Lung (tissue), 12 donors: ENCODE data around the gene KLF6. TPM values are rescaled to one million over a fixed set of nuclear protein-coding genes. Genes with fewer than 3 reads are reported as not detected.

Source experiments
- ATAC-seq: fragments of 200-7000 bp; cut with Tn5 transposase; one replicate; pipeline ENCODE4 v1.9.1; 2020; ENCODE audit warnings: moderate number of reproducible peaks; ENCODE audit not compliant: insufficient read depth, low FRiP score
- DNase-seq, 3 donors: peaks; one replicate each; pipeline ENCODE4 v3.0.0-alpha.2; 2013 to 2017
- H3K27ac ChIP-seq, 2 donors: one replicate each; pipeline ENCODE4 v1.5.1; 2013; ENCODE audit warnings: mild to moderate bottlenecking in 2 of 2, moderate library complexity in 2 of 2, control low read depth in 1 of 2, inconsistent platforms in 1 of 2, low read depth in 1 of 2, low read length in 1 of 2
- H3K27me3 ChIP-seq, 3 donors: one replicate each; pipeline ENCODE4 v1.5.1; 2013; ENCODE audit warnings: low read length in 2 of 3; ENCODE audit not compliant: control insufficient read depth in 3 of 3, insufficient read depth in 3 of 3
- H3K36me3 ChIP-seq, 4 donors: one replicate each; pipeline ENCODE4 v1.5.1; 2013; ENCODE audit warnings: low read length in 4 of 4, mild to moderate bottlenecking in 1 of 4, moderate library complexity in 1 of 4; ENCODE audit not compliant: control insufficient read depth in 4 of 4, insufficient read depth in 4 of 4
- H3K4me1 ChIP-seq, 5 donors: one replicate each; pipeline ENCODE4 v1.5.1; 2013; ENCODE audit warnings: low read length in 5 of 5, mild to moderate bottlenecking in 2 of 5, moderate library complexity in 1 of 5; ENCODE audit not compliant: control insufficient read depth in 5 of 5, insufficient read depth in 5 of 5
- H3K4me3 ChIP-seq: one replicate; pipeline ENCODE4 v1.5.1; 2013; ENCODE audit warnings: mild to moderate bottlenecking, control low read depth, moderate library complexity
- H3K9ac ChIP-seq, 2 donors: one replicate each; pipeline ENCODE4 v1.5.1; 2013; ENCODE audit warnings: low read length in 2 of 2, control low read depth in 1 of 2; ENCODE audit not compliant: insufficient read depth in 1 of 2
- H3K9me3 ChIP-seq, 4 donors: one replicate each; pipeline ENCODE4 v1.5.1; 2013; ENCODE audit warnings: low read length in 3 of 4, mild to moderate bottlenecking in 1 of 4, moderate library complexity in 1 of 4; ENCODE audit not compliant: control insufficient read depth in 4 of 4, insufficient read depth in 3 of 4
- WGBS, 2 donors: extraction: QIAGEN DNeasy Blood & Tissue Kit; methylation state at CpG; one replicate each; pipeline ENCODE4 v1.1.7; 2013; 5-methylcytosine and 5-hydroxymethylcytosine counted together
- polyA plus RNA-seq, 2 donors: library from polyadenylated mRNA; stranded (reverse); fragments of 200-250 nt; gene quantifications; one replicate each; pipeline ENCODE4 v1.2.1, GENCODE V29; 2013
- total RNA-seq, 2 donors: library from RNA; depleted of rRNA in 1 of 2; stranded (reverse); fragments of >200 nt in 1 of 2; gene quantifications; one replicate each; pipeline ENCODE4 v1.2.1, GENCODE V29; 2014 to 2021
- TF ChIP-seq, protein P1 (sequence below): IDR thresholded peaks from 2 replicates; pipeline ENCODE4 v1.5.1; 2012; ENCODE audit warnings: mild to moderate bottlenecking; ENCODE audit errors: control extremely low read depth, extremely low read depth
- donor health status: control.
- donor health status: control.
- donor health status: Bipolar disorder and iron deficiency.
- donor health status: healthy.
- donor health status: DM: yes; HTN: yes; CAD: no.

KLF6 gene
- total and polyA plus RNA-seq, 4 donors: 45.6 to 264 (median 160) TPM

DNA sequence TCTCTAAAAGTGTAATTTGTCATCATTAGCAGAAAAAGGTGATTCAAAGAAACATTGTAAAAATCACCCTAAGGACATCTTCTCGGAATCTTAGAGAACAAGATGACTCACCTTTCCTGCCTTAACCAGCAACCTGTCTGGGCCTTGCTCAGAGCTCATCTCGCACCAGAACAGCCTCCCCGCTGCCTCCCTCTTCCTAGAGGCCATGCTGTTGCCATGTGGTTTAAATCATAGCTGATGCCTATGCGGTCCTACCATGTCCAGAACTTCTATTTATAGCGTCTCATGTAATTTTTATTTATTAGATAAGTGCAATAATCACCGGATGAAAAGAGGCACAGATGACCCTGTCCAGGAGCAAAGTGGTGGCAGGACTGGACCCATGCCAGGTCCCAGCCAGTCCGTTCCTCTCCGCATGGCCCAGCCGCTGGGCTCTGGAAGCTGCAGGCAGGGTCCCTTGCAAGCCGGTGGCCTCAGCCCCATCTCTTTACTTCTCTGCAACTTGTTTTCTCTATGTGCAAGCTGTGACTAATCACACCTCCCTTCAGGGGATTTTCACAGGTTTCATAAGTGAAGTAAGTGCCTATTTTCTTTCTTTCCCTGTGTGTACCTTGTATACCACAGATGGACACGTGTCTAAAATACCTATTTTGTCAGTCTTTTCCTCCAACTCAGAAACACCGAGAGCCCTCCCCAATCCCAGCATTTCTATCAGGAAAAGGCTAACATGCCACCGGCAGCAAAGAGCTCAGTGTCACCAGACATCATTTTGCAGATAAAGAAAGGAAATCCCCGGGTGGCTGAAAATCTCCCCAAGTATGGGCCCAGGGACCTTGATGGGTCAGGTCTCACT, 27.1 kb downstream of the KLF6 start:
- peaks cover 0 to 12% (median 0%) of the 10 kb centered on the region in 5 donors for H3K4me1 ChIP-seq
- H3K9me3 ChIP-seq: no peaks in the 10 kb centered on the region
- no peak for DNase-seq
- H3K27me3 ChIP-seq: peaks cover 0 to 5% (median 0%) of the 10 kb centered on the region in 3 donors
- H3K4me3 ChIP-seq: no peak overlapping the region
- H3K27ac ChIP-seq: no peak overlapping the region
- 79 to 86% methylated on average over 14 of the region's 14 CpGs for WGBS, 2 donors
- TF ChIP-seq, protein P1, sequence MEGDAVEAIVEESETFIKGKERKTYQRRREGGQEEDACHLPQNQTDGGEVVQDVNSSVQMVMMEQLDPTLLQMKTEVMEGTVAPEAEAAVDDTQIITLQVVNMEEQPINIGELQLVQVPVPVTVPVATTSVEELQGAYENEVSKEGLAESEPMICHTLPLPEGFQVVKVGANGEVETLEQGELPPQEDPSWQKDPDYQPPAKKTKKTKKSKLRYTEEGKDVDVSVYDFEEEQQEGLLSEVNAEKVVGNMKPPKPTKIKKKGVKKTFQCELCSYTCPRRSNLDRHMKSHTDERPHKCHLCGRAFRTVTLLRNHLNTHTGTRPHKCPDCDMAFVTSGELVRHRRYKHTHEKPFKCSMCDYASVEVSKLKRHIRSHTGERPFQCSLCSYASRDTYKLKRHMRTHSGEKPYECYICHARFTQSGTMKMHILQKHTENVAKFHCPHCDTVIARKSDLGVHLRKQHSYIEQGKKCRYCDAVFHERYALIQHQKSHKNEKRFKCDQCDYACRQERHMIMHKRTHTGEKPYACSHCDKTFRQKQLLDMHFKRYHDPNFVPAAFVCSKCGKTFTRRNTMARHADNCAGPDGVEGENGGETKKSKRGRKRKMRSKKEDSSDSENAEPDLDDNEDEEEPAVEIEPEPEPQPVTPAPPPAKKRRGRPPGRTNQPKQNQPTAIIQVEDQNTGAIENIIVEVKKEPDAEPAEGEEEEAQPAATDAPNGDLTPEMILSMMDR: no peak
- H3K36me3 ChIP-seq: no peaks in the 10 kb centered on the region
- H3K9ac ChIP-seq: no peak overlapping the region
- no peak for ATAC-seq

DNA sequence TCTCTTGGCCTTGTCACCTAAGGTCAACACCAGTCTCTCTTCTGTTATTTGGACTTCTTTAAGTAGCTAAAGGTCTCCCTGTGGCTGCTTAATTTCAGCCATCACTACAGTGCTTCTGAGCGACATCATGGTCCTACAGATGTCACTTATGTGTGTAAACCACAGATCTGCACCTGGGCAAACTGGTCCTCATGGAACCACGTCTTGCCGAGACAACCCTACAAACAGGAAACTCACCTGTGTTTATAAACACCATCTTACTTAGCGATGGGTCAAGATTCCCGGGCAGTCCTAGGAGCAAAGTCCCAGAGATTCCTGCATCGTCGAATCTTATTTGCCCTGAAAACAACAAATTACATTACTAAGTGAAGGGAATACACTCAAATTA, 27.8 kb downstream of the KLF6 start:
- Histone ChIP-seq H3K9me3 (no peaks in the 10 kb centered on the region), H3K4me1 (peaks cover 0 to 12% (median 0%) of the 10 kb centered on the region in 5 donors), H3K36me3 (no peaks in the 10 kb centered on the region), H3K27ac (no peak overlapping the region), H3K4me3 (no peak overlapping the region), H3K27me3 (peaks cover 0 to 5% (median 0%) of the 10 kb centered on the region in 3 donors), H3K9ac (no peak overlapping the region)
- TF ChIP-seq, protein P1: no peak
- 90 to 96% methylated on average over 7 of the region's 7 CpGs for WGBS, 2 donors
- DNase-seq (no peak), ATAC-seq (no peak)

DNA sequence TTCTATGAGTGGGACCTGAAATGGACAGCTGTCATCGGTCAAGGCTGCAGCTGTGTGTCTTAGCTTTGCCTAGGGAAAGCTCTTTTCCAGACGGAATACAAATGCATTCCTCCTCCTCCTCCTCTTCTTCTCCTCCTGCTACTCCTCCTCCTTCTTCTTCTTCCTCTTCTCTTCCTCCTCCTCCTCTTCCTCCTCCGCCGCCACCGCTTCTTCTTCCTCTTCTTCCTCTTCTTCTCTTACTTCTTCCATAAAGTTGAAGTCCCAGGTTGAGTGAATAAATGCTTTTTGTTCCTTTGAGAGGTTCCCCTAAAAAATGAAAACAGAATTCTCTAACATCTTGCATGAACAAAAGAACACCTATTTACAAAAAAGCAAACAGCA, 28.7 kb downstream of the KLF6 start:
- DNase-seq (no peak), ATAC-seq (no peak)
- Histone ChIP-seq H3K4me1 (peaks cover 0 to 12% (median 0%) of the 10 kb centered on the region in 5 donors), H3K27me3 (peaks cover 0 to 5% (median 0%) of the 10 kb centered on the region in 3 donors), H3K4me3 (no peak overlapping the region), H3K36me3 (no peaks in the 10 kb centered on the region), H3K27ac (no peak overlapping the region), H3K9ac (no peak overlapping the region), H3K9me3 (no peaks in the 10 kb centered on the region)
- WGBS, 2 donors: 72 to 82% methylated on average over 5 of the region's 5 CpGs
- TF ChIP-seq, protein P1: no peak
